ENCODE measurements around the gene COL23A1. TPM values are rescaled to one million over a fixed set of nuclear protein-coding genes. Genes with fewer than 3 reads are reported as not detected.

Gene COL23A1
- total RNA-seq, 2 experiments from 2014 or later = 0.15 TPM; not detected in 1

- no peak overlapping the region for H3K4me3 Mint-ChIP-seq
- H3K4me1 Mint-ChIP-seq (ENCODE audit: low read depth) = no peaks in the 10 kb centered on the region
- intact Hi-C loops (cut with micrococcal nuclease) = no loop called here
- peaks cover 3% of the 10 kb centered on the region for H3K9me3 Mint-ChIP-seq
- ChIA-PET POLR2A (no interaction called here), CTCF (no interaction called here)
- H3K36me3 Mint-ChIP-seq = no peaks in the 10 kb centered on the region
- no peak overlapping the region for H3K27ac Mint-ChIP-seq
- H3K27me3 Mint-ChIP-seq = peaks cover 6% of the 10 kb centered on the region
- DNase-seq = no peak
These were observed 294.1 kb downstream of the COL23A1 start for GRCh38 chr5:178296066-178296465.

GRCh38 chr5:178295589-178295988 is 294.6 kb downstream of the COL23A1 start:
- Mint-ChIP-seq H3K36me3 (no peaks in the 10 kb centered on the region), H3K9me3 (no peaks in the 10 kb centered on the region), H3K27me3 (peaks cover 4% of the 10 kb centered on the region), H3K4me1 (ENCODE audit: low read depth) (no peaks in the 10 kb centered on the region), H3K27ac (no peak overlapping the region), H3K4me3 (no peak overlapping the region)
- DNase-seq = no peak
- ChIA-PET CTCF (no interaction called here), POLR2A (no interaction called here)
- intact Hi-C loops (cut with micrococcal nuclease) = no loop called here

GRCh38 chr5:178293815-178294214 is 296.4 kb downstream of the COL23A1 start:
- POLR2A ChIA-PET = no interaction called here
- no peak overlapping the region for H3K27ac Mint-ChIP-seq
- H3K4me3 Mint-ChIP-seq = no peak overlapping the region
- H3K4me1 Mint-ChIP-seq (ENCODE audit: low read depth) = no peaks in the 10 kb centered on the region
- intact Hi-C loops (cut with micrococcal nuclease) = no loop called here
- CTCF ChIA-PET = no interaction called here
- peaks cover 5% of the 10 kb centered on the region for H3K27me3 Mint-ChIP-seq
- H3K9me3 Mint-ChIP-seq = no peaks in the 10 kb centered on the region
- H3K36me3 Mint-ChIP-seq = no peaks in the 10 kb centered on the region
- no peak for DNase-seq

- H3K9me3 Mint-ChIP-seq = no peaks in the 10 kb centered on the region
- ChIA-PET CTCF (no interaction called here), POLR2A (no interaction called here)
- no peak overlapping the region for H3K27ac Mint-ChIP-seq
- H3K4me1 Mint-ChIP-seq (ENCODE audit: low read depth) = no peaks in the 10 kb centered on the region
- peaks cover 5% of the 10 kb centered on the region for H3K27me3 Mint-ChIP-seq
- no peak overlapping the region for H3K4me3 Mint-ChIP-seq
- no peak for DNase-seq
- H3K36me3 Mint-ChIP-seq = no peaks in the 10 kb centered on the region
- intact Hi-C loops (cut with micrococcal nuclease) = no loop called here
These were observed 296.8 kb downstream of the COL23A1 start for GRCh38 chr5:178293400-178293799.

- H3K4me3 Mint-ChIP-seq = no peak overlapping the region
- DNase-seq = no peak
- no peaks in the 10 kb centered on the region for H3K9me3 Mint-ChIP-seq
- ChIA-PET POLR2A (no interaction called here), CTCF (no interaction called here)
- intact Hi-C loops (cut with micrococcal nuclease) = no loop called here
- no peaks in the 10 kb centered on the region for H3K4me1 Mint-ChIP-seq (ENCODE audit: low read depth)
- H3K27me3 Mint-ChIP-seq = peaks cover 5% of the 10 kb centered on the region
- no peaks in the 10 kb centered on the region for H3K36me3 Mint-ChIP-seq
- H3K27ac Mint-ChIP-seq = no peak overlapping the region
These were observed 297.4 kb downstream of the COL23A1 start for GRCh38 chr5:178292826-178293205.

GRCh38 chr5:178291969-178292825 is 298.0 kb downstream of the COL23A1 start:
- Mint-ChIP-seq H3K4me3 (no peak overlapping the region), H3K36me3 (no peaks in the 10 kb centered on the region), H3K4me1 (ENCODE audit: low read depth) (no peaks in the 10 kb centered on the region), H3K27me3 (peaks cover 10% of the 10 kb centered on the region), H3K27ac (no peak overlapping the region), H3K9me3 (no peaks in the 10 kb centered on the region)
- ChIA-PET POLR2A (no interaction called here), CTCF (no interaction called here)
- DNase-seq = no peak
- intact Hi-C loops (cut with micrococcal nuclease) = no loop called here

- H3K9me3 Mint-ChIP-seq = no peaks in the 10 kb centered on the region
- intact Hi-C loops (cut with micrococcal nuclease) = no loop called here
- no peak for DNase-seq
- H3K4me3 Mint-ChIP-seq = no peak overlapping the region
- H3K27ac Mint-ChIP-seq = no peak overlapping the region
- ChIA-PET CTCF (no interaction called here), POLR2A (no interaction called here)
- H3K27me3 Mint-ChIP-seq = peaks cover 10% of the 10 kb centered on the region
- no peaks in the 10 kb centered on the region for H3K4me1 Mint-ChIP-seq (ENCODE audit: low read depth)
- no peaks in the 10 kb centered on the region for H3K36me3 Mint-ChIP-seq
These were observed 299.0 kb downstream of the COL23A1 start for GRCh38 chr5:178291161-178291561.

GRCh38 chr5:178290376-178290775 is 299.8 kb downstream of the COL23A1 start:
- CTCF ChIA-PET = no interaction called here
- H3K27ac Mint-ChIP-seq = no peak overlapping the region

GRCh38 chr5:178289438-178289837 is 300.8 kb downstream of the COL23A1 start:
- no peaks in the 10 kb centered on the region for H3K4me1 Mint-ChIP-seq (ENCODE audit: low read depth)
- no peaks in the 10 kb centered on the region for H3K36me3 Mint-ChIP-seq
- DNase-seq = no peak
- ChIA-PET CTCF (no interaction called here), POLR2A (no interaction called here)
- no peak overlapping the region for H3K27ac Mint-ChIP-seq
- no peaks in the 10 kb centered on the region for H3K9me3 Mint-ChIP-seq
- intact Hi-C loops (cut with micrococcal nuclease) = no loop called here
- H3K4me3 Mint-ChIP-seq = no peak overlapping the region
- peaks cover 10% of the 10 kb centered on the region for H3K27me3 Mint-ChIP-seq

More at GRCh38 chr5:178290376-178290775, 299.8 kb downstream of the COL23A1 start:
- intact Hi-C loops (cut with micrococcal nuclease) = no loop called here
- POLR2A ChIA-PET = no interaction called here
- no peaks in the 10 kb centered on the region for H3K9me3 Mint-ChIP-seq
- H3K36me3 Mint-ChIP-seq = no peaks in the 10 kb centered on the region
- no peak for DNase-seq
- H3K4me1 Mint-ChIP-seq (ENCODE audit: low read depth) = no peaks in the 10 kb centered on the region
- H3K4me3 Mint-ChIP-seq = no peak overlapping the region
- H3K27me3 Mint-ChIP-seq = peaks cover 10% of the 10 kb centered on the region

GRCh38 chr5:178288401-178289368 is 301.5 kb downstream of the COL23A1 start:
- intact Hi-C loops (cut with micrococcal nuclease) = no loop called here
- CTCF ChIA-PET = no interaction called here
- Mint-ChIP-seq H3K27ac (no peak overlapping the region), H3K9me3 (peaks cover 5% of the 10 kb centered on the region), H3K4me1 (ENCODE audit: low read depth) (no peaks in the 10 kb centered on the region), H3K4me3 (no peak overlapping the region), H3K36me3 (peaks cover 2% of the 10 kb centered on the region), H3K27me3 (peaks cover 10% of the 10 kb centered on the region)
- POLR2A ChIA-PET = no interaction called here
- no peak for DNase-seq

GRCh38 chr5:178287791-178288105 is 302.4 kb downstream of the COL23A1 start:
- Mint-ChIP-seq H3K9me3 (peaks cover 11% of the 10 kb centered on the region), H3K4me3 (no peak overlapping the region), H3K27ac (no peak overlapping the region), H3K27me3 (peaks cover 10% of the 10 kb centered on the region), H3K4me1 (ENCODE audit: low read depth) (no peaks in the 10 kb centered on the region), H3K36me3 (peaks cover 2% of the 10 kb centered on the region)
- ChIA-PET POLR2A (no interaction called here), CTCF (no interaction called here)
- no peak for DNase-seq
- intact Hi-C loops (cut with micrococcal nuclease) = no loop called here

GRCh38 chr5:178287091-178287790 is 303.0 kb downstream of the COL23A1 start:
- Mint-ChIP-seq H3K4me3 (no peak overlapping the region), H3K36me3 (peaks cover 2% of the 10 kb centered on the region), H3K27me3 (peaks cover 10% of the 10 kb centered on the region), H3K4me1 (ENCODE audit: low read depth) (no peaks in the 10 kb centered on the region), H3K27ac (no peak overlapping the region), H3K9me3 (peaks cover 11% of the 10 kb centered on the region)
- DNase-seq = no peak
- intact Hi-C loops (cut with micrococcal nuclease) = no loop called here
- CTCF ChIA-PET = interaction anchor here (0.6 kb wide), 1 partner anchor 265 kb away, joined by 3 read pairs; no protein-coding TSS in a partner anchor
- POLR2A ChIA-PET = no interaction called here
